Cardiac fibroblast (primary cell): Measurements from ENCODE around the gene DNAJC15.

ENCODE experiments used
- DNase-seq, 2 donors: peaks; one replicate each; pipeline versions ENCODE4 v3.0.0 to v3.0.0-alpha.2; 2010; ENCODE audit warnings: low read depth in 2 of 2
- H3K4me3 ChIP-seq, 2 donors: replicated peaks in 1 of 2; 1 replicate in 1 of 2; 2 replicates in 1 of 2; pipeline ENCODE4 v1.5.1; 2011; ENCODE audit warnings: low read depth in 2 of 2, low read length in 2 of 2, mild to moderate bottlenecking in 2 of 2, moderate library complexity in 1 of 2
- CTCF ChIP-seq: IDR thresholded peaks from one replicate; pipeline ENCODE4 v1.5.1; 2011; ENCODE audit warnings: low read depth, mild to moderate bottlenecking, low read length, inconsistent platforms

DNAJC15 gene

GRCh38 chr13:43126420-43126819, 103.0 kb downstream of the DNAJC15 start:
- DNase-seq: no peak

DNA sequence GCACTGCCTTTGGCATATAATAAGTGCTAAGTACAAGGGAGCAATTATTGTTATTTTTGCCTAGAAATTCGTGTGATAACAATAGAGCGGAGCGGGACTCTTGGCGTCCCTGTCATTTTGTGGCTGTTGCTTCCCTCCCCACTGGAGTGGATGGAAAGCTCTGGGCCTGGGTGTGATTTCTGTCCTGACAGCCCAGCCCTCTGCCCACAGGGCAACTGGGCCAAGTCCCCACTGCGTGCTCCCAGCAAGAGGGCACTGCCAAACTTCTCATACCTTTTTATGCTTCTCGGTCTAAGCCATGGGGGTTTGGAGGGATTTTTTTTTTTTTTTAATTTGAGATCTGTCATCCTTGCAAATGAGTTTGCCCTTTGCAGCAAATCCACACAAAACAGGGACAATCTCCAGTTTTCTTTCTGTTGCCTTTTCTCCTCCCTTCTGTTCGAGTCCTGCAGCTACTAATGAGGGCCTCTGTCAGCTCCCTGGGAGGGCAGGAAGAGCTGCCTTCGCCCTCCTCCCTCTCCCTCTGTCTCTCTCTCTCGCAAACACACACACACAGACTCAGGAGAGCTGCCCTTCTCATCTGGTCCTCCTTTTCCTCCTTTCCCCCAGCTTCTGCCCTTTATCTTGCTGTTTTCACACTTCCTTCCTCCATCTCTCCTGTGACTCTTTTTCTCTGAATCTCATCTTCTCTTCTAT, 103.9 kb downstream of the DNAJC15 start:
- DNase-seq: peak; percentile 15 to 31
- TF ChIP-seq CTCF: no peak
- no peak overlapping the region for H3K4me3 ChIP-seq

More at GRCh38 chr13:43126420-43126819, 103.0 kb downstream of the DNAJC15 start:
- H3K4me3 ChIP-seq: no peak overlapping the region
- no peak for TF ChIP-seq CTCF

DNA sequence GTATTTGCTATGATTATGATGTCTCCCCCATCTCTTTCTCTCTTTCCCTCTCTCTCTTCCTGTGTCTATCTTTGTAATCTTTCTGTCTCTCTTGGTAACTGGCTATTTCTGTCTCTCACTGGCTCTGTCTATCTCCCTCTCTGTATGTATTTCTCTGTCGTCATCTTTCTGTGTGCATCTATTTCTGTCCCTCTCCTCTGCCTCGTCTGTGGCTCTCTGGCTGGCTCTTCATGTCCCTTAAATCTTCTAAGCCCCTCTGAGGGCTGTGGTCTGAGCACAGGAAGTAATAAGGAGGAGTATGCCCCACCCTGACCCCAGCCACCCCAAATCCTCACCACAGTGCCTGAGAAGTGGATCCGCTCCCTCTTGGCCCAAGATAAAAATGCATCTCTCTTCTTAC, 104.4 kb downstream of the DNAJC15 start:
- no peak for TF ChIP-seq CTCF
- DNase-seq: peak in 1 of 2 donors; percentile 18
- no peak overlapping the region for H3K4me3 ChIP-seq

- DNase-seq: peak; percentile 33 to 43
- peak overlapping the region in 1 of 2 donors; percentile 12 for H3K4me3 ChIP-seq
- no peak for TF ChIP-seq CTCF
Measured at GRCh38 chr13:43128504-43128961, 105.1 kb downstream of the DNAJC15 start.

DNA sequence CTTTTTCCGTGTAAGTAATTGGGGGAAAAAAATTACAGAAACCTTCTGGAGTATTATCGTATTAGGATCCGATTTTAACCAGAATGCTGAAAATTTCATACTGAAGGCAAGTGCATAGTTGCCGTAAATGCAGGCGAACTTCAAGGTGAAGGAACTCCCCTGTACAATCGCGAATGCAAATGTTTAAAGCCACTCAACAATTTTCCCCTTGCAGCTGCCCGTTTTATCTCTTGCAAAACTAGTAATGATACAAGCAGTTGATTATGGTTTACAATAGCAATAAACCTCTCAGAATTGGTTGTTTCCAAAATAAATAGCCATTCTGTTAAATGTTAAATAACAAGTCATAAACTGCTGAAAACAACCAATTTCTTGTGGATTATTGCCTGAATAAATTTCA, 105.7 kb downstream of the DNAJC15 start:
- no peak for TF ChIP-seq CTCF
- no peak for DNase-seq

GRCh38 chr13:43129511-43130110, 106.2 kb downstream of the DNAJC15 start:
- no peak for TF ChIP-seq CTCF
- H3K4me3 ChIP-seq: no peak overlapping the region
- DNase-seq: no peak

More for the DNA sequence above, 105.7 kb downstream of the DNAJC15 start:
- H3K4me3 ChIP-seq: no peak overlapping the region

DNA sequence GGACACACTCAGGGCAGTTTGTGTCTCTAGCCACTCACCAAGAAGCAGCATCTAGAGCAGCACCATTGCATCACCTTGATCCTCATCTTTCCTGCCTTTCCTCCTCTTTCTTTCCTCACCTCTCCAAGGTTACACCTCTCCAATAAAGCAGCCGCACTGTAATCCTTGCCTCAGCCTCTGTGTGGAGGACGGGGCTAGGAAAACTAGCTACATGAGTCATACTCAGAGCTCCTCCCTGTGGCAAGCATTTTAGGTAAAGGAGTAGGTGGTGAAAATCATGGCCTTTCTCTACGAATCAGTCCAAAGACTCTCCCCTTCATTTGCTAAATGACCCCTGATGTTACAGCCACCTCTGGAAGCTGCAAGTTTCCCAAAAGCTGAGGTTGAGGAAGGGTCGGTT, 108.9 kb downstream of the DNAJC15 start:
- no peak overlapping the region for H3K4me3 ChIP-seq
- DNase-seq: peak; percentile 51
- peak; percentile 17 for TF ChIP-seq CTCF
